Measurements from ENCODE around the gene MAGED2. TPM values are rescaled to one million over a fixed set of nuclear protein-coding genes. Genes with fewer than 3 reads are reported as not detected.
"Not testable (repeated sequence)": the region's sequence is repeated elsewhere in the genome, so short reads cannot be mapped to it uniquely, and the experiment has no call there.

The MAGED2 gene
- total and polyA plus RNA-seq, 7 donors: 31.9 to 95.6 (median 56.5) TPM

- Histone ChIP-seq H3K4me1 (no peaks in the 10 kb centered on the region), H3K9me3 (no peaks in the 10 kb centered on the region), H3K4me3 (no peak overlapping the region), H3K27me3 (ENCODE audit: insufficient read depth in 3 of 3, low read length in 2 of 3) (peaks cover 0 to 7% (median 0%) of the 10 kb centered on the region in 3 donors), H3K27ac (no peak overlapping the region), H3K36me3 (ENCODE audit: insufficient read depth in 1 of 2, low read depth in 1 of 2) (no peaks in the 10 kb centered on the region)
- intact Hi-C loops (cut with DNase I): no loop called here
- 72 to 100% (median 95%) methylated on average over 1 of the region's 1 CpG for WGBS, 3 donors
- no peak for ATAC-seq
- TF ChIP-seq CTCF (IDR thresholded peaks at IDR 0.05): no peak
- DNase-seq: no peak
Observed at GRCh38 chrX:54842607-54843006, 35.1 kb downstream of the MAGED2 start.

GRCh38 chrX:54843050-54843449, 35.5 kb downstream of the MAGED2 start:
- peaks cover 0 to 3% (median 0%) of the 10 kb centered on the region in 3 donors for H3K27me3 ChIP-seq (ENCODE audit: insufficient read depth in 3 of 3, low read length in 2 of 3)
- no peaks in the 10 kb centered on the region for H3K4me1 ChIP-seq
- DNase-seq (no peak), ATAC-seq (no peak)
- no peaks in the 10 kb centered on the region for H3K9me3 ChIP-seq
- TF ChIP-seq CTCF (IDR thresholded peaks at IDR 0.05): no peak
- H3K27ac ChIP-seq: no peak overlapping the region
- WGBS, 3 donors: 84 to 98% (median 93%) methylated on average over 2 of the region's 2 CpGs
- intact Hi-C loops (cut with DNase I): no loop called here
- no peaks in the 10 kb centered on the region for H3K36me3 ChIP-seq (ENCODE audit: insufficient read depth in 1 of 2, low read depth in 1 of 2)
- H3K4me3 ChIP-seq: no peak overlapping the region

- ATAC-seq; H3K4me1 ChIP-seq; DNase-seq; H3K27me3 ChIP-seq (ENCODE audit: insufficient read depth in 3 of 3, low read length in 2 of 3); intact Hi-C loops (cut with DNase I); H3K36me3 ChIP-seq (ENCODE audit: insufficient read depth in 1 of 2, low read depth in 1 of 2); H3K4me3 ChIP-seq; H3K27ac ChIP-seq; H3K9me3 ChIP-seq: not testable (repeated sequence)
- 42 to 87% (median 76%) methylated on average over 1 to 2 of the region's 2 CpGs for whole genome bisulfite sequencing, 3 donors
Observed at GRCh38 chrX:54847700-54848099, 40.2 kb downstream of the MAGED2 start.

GRCh38 chrX:54865208-54865607, 57.7 kb downstream of the MAGED2 start:
- no peaks in the 10 kb centered on the region for H3K4me1 ChIP-seq
- H3K9me3 ChIP-seq: peaks cover 16% of the 10 kb centered on the region
- ATAC-seq (no peak), DNase-seq (no peak)
- H3K27me3 ChIP-seq (ENCODE audit: insufficient read depth in 3 of 3, low read length in 2 of 3): no peaks in the 10 kb centered on the region
- no peak overlapping the region for H3K27ac ChIP-seq
- TF ChIP-seq CTCF (IDR thresholded peaks at IDR 0.05): no peak
- H3K4me3 ChIP-seq: no peak overlapping the region
- intact Hi-C loops (cut with DNase I): no loop called here
- WGBS, 3 donors: 23 to 54% (median 47%) methylated on average over 2 of the region's 2 CpGs
- no peaks in the 10 kb centered on the region for H3K36me3 ChIP-seq (ENCODE audit: insufficient read depth in 1 of 2, low read depth in 1 of 2)

Other genes with a start within 250 kb of the MAGED2 start
- under 1 TPM in 1 of 4 donors, not detected in 3; 0.06 TPM for gene ITIH6, start 9.5 kb upstream of the MAGED2 start, total RNA-seq
- under 1 TPM in 1 of 3 donors, not detected in 2; 0.01 TPM for gene ITIH6, start 9.5 kb upstream of the MAGED2 start, polyA plus RNA-seq
- 1 to 10 TPM in 2 of 4 donors, under 1 TPM in 2; 0.61 to 4.2 (median 0.98) TPM for gene TRO, start 113.1 kb downstream of the MAGED2 start, total RNA-seq
- gene TRO, start 113.1 kb downstream of the MAGED2 start, polyA plus RNA-seq: under 1 TPM; 0.18 to 0.64 (median 0.52) TPM
- gene PFKFB1, start 186.4 kb downstream of the MAGED2 start, total RNA-seq: 10 to 100 TPM; 10.3 to 21.8 (median 21.3) TPM
- 10 to 100 TPM in 1 of 3 donors, 1 to 10 TPM in 2; 1.4 to 15.9 (median 7.5) TPM for gene PFKFB1, start 186.4 kb downstream of the MAGED2 start, polyA plus RNA-seq
- gene APEX2, start 192.6 kb downstream of the MAGED2 start, total RNA-seq: 10 to 100 TPM in 2 of 4 donors, 1 to 10 TPM in 2; 6.9 to 14.9 (median 10.0) TPM
- 10 to 100 TPM in 2 of 3 donors, 1 to 10 TPM in 1; 6.7 to 15.1 (median 10.9) TPM for gene APEX2, start 192.6 kb downstream of the MAGED2 start, polyA plus RNA-seq
- gene ALAS2, start 223.2 kb downstream of the MAGED2 start, total RNA-seq: 1 to 10 TPM in 2 of 4 donors, under 1 TPM in 1, not detected in 1; 0.62 to 8.1 (median 6.0) TPM
- under 1 TPM in 1 of 3 donors, not detected in 2; 0.03 TPM for gene ALAS2, start 223.2 kb downstream of the MAGED2 start, polyA plus RNA-seq

Measured in psoas muscle (tissue), 8 donors.